Fibroblast of lung (primary cell): Measurements from ENCODE around the gene SBF2. TPM values are rescaled to one million over a fixed set of nuclear protein-coding genes. Genes with fewer than 3 reads are reported as not detected.

Experiments
- DNase-seq, 2 donors: peaks; one replicate each; pipeline versions ENCODE4 v3.0.0 to v3.0.0-alpha.2; 2010; ENCODE audit warnings: low read depth in 2 of 2
- H2AFZ ChIP-seq: 2 replicates; pipeline ENCODE4 v1.5.1; 2012; ENCODE audit warnings: low read length, control low read depth, inconsistent platforms
- H3K27ac ChIP-seq: 2 replicates; pipeline ENCODE4 v1.5.1; 2011; ENCODE audit warnings: low read length, control low read depth; ENCODE audit not compliant: insufficient read depth
- H3K27me3 ChIP-seq: 2 replicates; pipeline ENCODE4 v1.5.1; 2011; ENCODE audit warnings: mild to moderate bottlenecking, low read length; ENCODE audit not compliant: control insufficient read depth, insufficient read depth
- H3K36me3 ChIP-seq: 2 replicates; pipeline ENCODE4 v1.5.1; 2011; ENCODE audit warnings: low read length; ENCODE audit not compliant: control insufficient read depth, insufficient read depth
- H3K4me1 ChIP-seq: 2 replicates; pipeline ENCODE4 v1.5.1; 2011; ENCODE audit warnings: low read length; ENCODE audit not compliant: control insufficient read depth, insufficient read depth; ENCODE audit errors: extremely low read depth
- H3K4me2 ChIP-seq: 2 replicates; pipeline ENCODE4 v1.5.1; 2011; ENCODE audit warnings: low read length, control low read depth; ENCODE audit not compliant: insufficient read depth; ENCODE audit errors: extremely low read depth
- H3K4me3 ChIP-seq, 4 experiments: fragments of 200-600 bp in 1 of 4; sonication (generic) in 1 of 4; replicated peaks in 1 of 4; 2 replicates each; pipeline ENCODE4 v1.5.1; 2011 to 2016; ENCODE audit warnings: low read length in 4 of 4, low read depth in 3 of 4, mild to moderate bottlenecking in 3 of 4, control low read depth in 2 of 4, inconsistent platforms in 1 of 4, mixed read lengths in 1 of 4; ENCODE audit not compliant: insufficient read depth in 1 of 4; ENCODE audit errors: control extremely low read depth in 1 of 4
- H3K79me2 ChIP-seq: 2 replicates; pipeline ENCODE4 v1.5.1; 2012; ENCODE audit warnings: mild to moderate bottlenecking, low read length, inconsistent platforms; ENCODE audit not compliant: control insufficient read depth, insufficient read depth
- H3K9ac ChIP-seq: 2 replicates; pipeline ENCODE4 v1.5.1; 2011; ENCODE audit warnings: mild to moderate bottlenecking, low read length, control low read depth; ENCODE audit not compliant: insufficient read depth
- H3K9me3 ChIP-seq: 2 replicates; pipeline ENCODE4 v1.5.1; 2012; ENCODE audit warnings: low read depth, low read length; ENCODE audit not compliant: control insufficient read depth, insufficient read depth
- H4K20me1 ChIP-seq: 2 replicates; pipeline ENCODE4 v1.5.1; 2011; ENCODE audit warnings: low read length; ENCODE audit not compliant: control insufficient read depth, insufficient read depth; ENCODE audit errors: extremely low read depth
- CTCF ChIP-seq, 2 donors: IDR thresholded peaks in 1 of 2; conservative IDR thresholded peaks in 1 of 2; 1 replicate in 1 of 2; 2 replicates in 1 of 2; pipeline ENCODE4 v1.5.1; 2011 to 2012; ENCODE audit warnings: low read length in 2 of 2, control low read depth in 1 of 2, inconsistent platforms in 1 of 2, low read depth in 1 of 2, mild to moderate bottlenecking in 1 of 2
- EZH2 ChIP-seq: IDR thresholded peaks from 2 replicates; pipeline ENCODE4 v1.5.1; 2012; ENCODE audit warnings: low read length, control low read depth, mild to moderate bottlenecking; ENCODE audit errors: missing control alignments
- polyA plus RNA-seq, 2 donors: library from polyadenylated mRNA; depleted of rRNA in 1 of 2; stranded (reverse) in 1 of 2; unstranded in 1 of 2; fragments of >200 nt; gene quantifications; 2 replicates each; pipeline ENCODE4 v1.2.1, GENCODE V29; 2011 to 2012; ENCODE audit warnings: missing spikeins in 1 of 2
- total RNA-seq: library from RNA; depleted of rRNA; stranded (reverse); fragments of >200 nt; gene quantifications from 2 replicates; pipeline ENCODE4 v1.2.1, GENCODE V29; 2014

SBF2 gene
- total and polyA plus RNA-seq, 2 donors (not counting 1 experiment from before 2014, with no cell fraction given): 69.4 to 95.9 TPM

DNA sequence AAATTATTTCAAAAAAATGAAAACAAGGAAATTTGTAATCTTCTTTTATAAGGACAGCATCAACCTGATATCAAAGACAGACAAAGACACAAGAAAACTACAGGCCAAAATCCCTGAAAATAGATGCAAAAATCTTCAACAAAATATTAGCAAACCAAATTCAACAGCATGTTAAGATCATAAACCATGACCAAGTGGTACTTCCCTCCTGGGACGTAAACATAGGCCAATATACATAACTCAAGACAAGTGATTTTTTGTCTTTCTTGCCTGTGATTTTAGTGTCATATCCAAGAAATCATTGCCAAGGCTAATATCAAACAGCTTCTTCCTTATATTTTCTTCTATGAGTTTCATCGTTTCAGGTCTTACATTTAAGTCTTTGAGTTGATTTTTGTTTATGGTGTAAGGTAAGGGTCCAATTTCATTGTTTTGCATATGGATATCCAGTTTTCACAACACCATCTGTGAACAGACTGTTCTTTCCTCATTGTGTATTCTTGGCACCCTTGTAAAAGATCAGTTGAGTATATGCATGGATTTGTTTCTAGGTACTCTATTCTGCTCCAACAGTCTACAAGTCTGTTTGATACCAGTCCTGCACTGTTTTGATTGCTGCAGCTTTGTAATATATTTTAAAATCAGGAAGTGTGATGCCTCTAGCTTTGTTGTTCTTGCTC lies 50.0 kb downstream of the SBF2 start:
- Histone ChIP-seq H2AFZ (no peak overlapping the region), H3K9ac (no peak overlapping the region), H3K9me3 (no peaks in the 10 kb centered on the region), H3K4me3 (no peak overlapping the region), H3K4me1 (no peaks in the 10 kb centered on the region), H3K36me3 (no peaks in the 10 kb centered on the region), H3K27me3 (no peaks in the 10 kb centered on the region), H4K20me1 (no peaks in the 10 kb centered on the region), H3K27ac (no peak overlapping the region), H3K4me2 (no peak overlapping the region), H3K79me2 (peaks cover 40% of the 10 kb centered on the region)
- no peak for DNase-seq
- TF ChIP-seq EZH2 (no peak), CTCF (conservative IDR thresholded peaks at IDR 0.05 in 1 of 2, IDR thresholded peaks at IDR 0.05 in 1 of 2; ENCODE audit: low read depth in 1 of 2, low read length in 2 of 2) (no peak)

DNA sequence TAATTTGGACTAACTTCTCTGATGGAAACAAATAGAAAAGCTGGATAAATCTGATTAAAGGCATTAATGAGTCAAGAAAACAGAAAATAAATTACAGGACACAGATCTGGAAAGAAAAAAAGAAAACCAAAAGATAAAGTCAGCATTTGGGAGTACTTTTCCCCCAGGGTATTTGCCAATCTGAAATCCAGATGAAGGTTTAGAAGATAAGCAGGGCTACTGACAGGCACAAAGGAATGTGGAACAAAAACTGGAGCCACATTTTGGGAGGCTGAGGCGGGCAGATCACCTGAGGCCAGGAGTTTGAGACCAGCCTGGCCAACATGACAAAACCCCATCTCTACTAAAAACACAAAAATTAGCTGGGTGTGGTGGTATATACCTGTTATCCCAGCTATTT lies 57.2 kb downstream of the SBF2 start:
- no peak overlapping the region for H3K27ac ChIP-seq
- no peaks in the 10 kb centered on the region for H4K20me1 ChIP-seq
- no peaks in the 10 kb centered on the region for H3K9me3 ChIP-seq
- peaks cover 28% of the 10 kb centered on the region for H3K79me2 ChIP-seq
- no peaks in the 10 kb centered on the region for H3K36me3 ChIP-seq
- H3K4me1 ChIP-seq: peaks cover 9% of the 10 kb centered on the region
- H3K4me2 ChIP-seq: no peak overlapping the region
- H3K4me3 ChIP-seq: no peak overlapping the region
- no peak for TF ChIP-seq CTCF (conservative IDR thresholded peaks at IDR 0.05 in 1 of 2, IDR thresholded peaks at IDR 0.05 in 1 of 2; ENCODE audit: low read depth in 1 of 2, low read length in 2 of 2)
- no peak for DNase-seq
- H3K9ac ChIP-seq: no peak overlapping the region
- H2AFZ ChIP-seq: no peak overlapping the region
- H3K27me3 ChIP-seq: no peaks in the 10 kb centered on the region

DNA sequence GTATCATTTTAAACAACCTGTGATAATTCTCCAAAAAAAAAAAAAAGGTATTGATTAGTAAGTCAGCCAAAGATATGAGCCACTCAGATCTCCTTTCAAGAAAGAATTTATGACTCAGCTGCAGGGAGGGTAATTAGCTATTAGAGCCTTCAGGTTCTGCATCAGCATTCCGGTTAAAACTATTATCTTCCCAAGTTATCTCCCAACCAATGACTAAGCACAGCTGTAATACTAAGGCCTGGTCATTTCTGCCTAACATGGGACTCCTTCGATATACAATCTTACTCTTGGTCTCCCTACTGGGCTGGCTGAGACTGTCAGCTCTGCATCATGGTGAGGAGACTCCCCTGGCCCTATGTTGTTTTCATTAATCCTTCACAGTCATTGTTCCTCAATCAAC lies 60.4 kb downstream of the SBF2 start:
- peak overlapping the region; percentile 23 for H3K4me2 ChIP-seq
- H3K9me3 ChIP-seq: no peaks in the 10 kb centered on the region
- H3K36me3 ChIP-seq: no peaks in the 10 kb centered on the region
- peak; percentile 42 to 92 for DNase-seq
- peaks cover 9% of the 10 kb centered on the region for H3K4me1 ChIP-seq
- no peak overlapping the region for H3K9ac ChIP-seq
- no peak overlapping the region for H3K4me3 ChIP-seq
- H3K27me3 ChIP-seq: no peaks in the 10 kb centered on the region
- peaks cover 19% of the 10 kb centered on the region for H3K79me2 ChIP-seq
- TF ChIP-seq EZH2 (no peak), CTCF (conservative IDR thresholded peaks at IDR 0.05 in 1 of 2, IDR thresholded peaks at IDR 0.05 in 1 of 2; ENCODE audit: low read depth in 1 of 2, low read length in 2 of 2) (no peak)
- H3K27ac ChIP-seq: peak overlapping the region; percentile 61
- H2AFZ ChIP-seq: no peak overlapping the region
- no peaks in the 10 kb centered on the region for H4K20me1 ChIP-seq
